Large intestine (tissue), 3 donors: ENCODE measurements around the gene GRPEL1. TPM values are rescaled to one million over a fixed set of nuclear protein-coding genes. Genes with fewer than 3 reads are reported as not detected.

Source experiments
- DNase-seq, 2 donors: peaks; one replicate each; pipeline versions ENCODE4 v3.0.0 to v3.0.0-alpha.2; 2013
- H3K27ac ChIP-seq: one replicate; pipeline ENCODE4 v1.5.1; 2013; ENCODE audit warnings: low read length
- H3K27me3 ChIP-seq: 2 replicates; pipeline ENCODE4 v1.6.1; 2013; ENCODE audit warnings: low read length; ENCODE audit not compliant: control insufficient read depth, insufficient read depth
- H3K36me3 ChIP-seq: 2 replicates; pipeline ENCODE4 v1.6.1; 2013; ENCODE audit warnings: low read length; ENCODE audit not compliant: control insufficient read depth, insufficient read depth
- H3K4me1 ChIP-seq: one replicate; pipeline ENCODE4 v1.6.1; 2013; ENCODE audit warnings: low read length; ENCODE audit not compliant: control insufficient read depth, insufficient read depth
- H3K4me3 ChIP-seq: one replicate; pipeline ENCODE4 v1.5.1; 2013; ENCODE audit warnings: low read length
- H3K9me3 ChIP-seq: one replicate; pipeline ENCODE4 v1.6.1; 2013; ENCODE audit warnings: mild to moderate bottlenecking, low read depth, low read length, moderate library complexity; ENCODE audit not compliant: control insufficient read depth
- WGBS: methylation state at CpG from one replicate; pipeline ENCODE4 v1.1.5; 2013; ENCODE audit warnings: low lambda C conversion rate; ENCODE audit not compliant: insufficient coverage; 5-methylcytosine and 5-hydroxymethylcytosine counted together
- polyA plus RNA-seq: library from polyadenylated mRNA; unstranded; fragments of 120-200 nt; gene quantifications from one replicate; pipeline ENCODE4 v1.2.1, GENCODE V29; 2013

Gene GRPEL1
- polyA plus RNA-seq, 1 donor: 31.3 TPM

DNA sequence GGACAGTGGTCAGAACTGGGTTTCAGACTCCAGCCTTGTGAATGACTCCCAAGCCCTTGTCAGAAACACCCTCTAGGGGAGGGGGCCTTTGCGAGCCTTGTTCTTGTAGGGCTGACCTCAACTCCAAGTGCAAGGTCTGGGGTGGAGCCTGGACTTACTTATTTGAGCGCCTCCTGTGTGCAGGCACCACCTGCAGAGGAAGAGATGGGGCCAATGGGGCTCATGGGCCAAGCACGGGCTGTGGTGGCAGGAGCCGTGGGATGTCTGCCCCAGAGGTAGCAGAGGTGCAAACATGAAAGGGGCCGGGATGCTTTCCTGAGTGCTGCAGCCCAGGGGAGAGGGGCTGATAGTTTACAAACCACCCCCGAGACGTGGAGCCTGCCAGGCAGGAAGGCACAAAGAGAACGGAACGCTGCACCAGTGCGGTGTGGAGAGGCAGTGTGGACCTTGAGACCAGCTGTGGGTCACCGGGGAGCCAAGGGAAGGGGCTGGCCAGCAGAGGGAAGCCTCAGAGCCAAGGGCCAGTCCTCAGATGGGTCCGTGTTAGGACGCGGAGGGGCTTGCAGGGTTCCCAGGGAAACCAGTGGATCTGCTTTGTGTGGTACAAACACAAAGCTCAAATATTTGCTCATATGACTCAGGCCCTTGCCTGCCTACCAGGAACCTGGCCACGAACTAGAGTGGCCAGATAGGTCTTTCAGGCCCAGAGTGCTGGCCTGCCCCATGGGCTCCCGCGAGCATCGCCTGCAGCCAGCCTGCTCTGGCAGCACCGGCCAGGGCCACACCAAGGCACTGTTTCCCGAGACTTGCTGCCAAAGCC, 33.4 kb downstream of the GRPEL1 start:
- no peaks in the 10 kb centered on the region for H3K27me3 ChIP-seq
- H3K4me3 ChIP-seq: no peak overlapping the region
- WGBS: no CpG with 5 or more reads among the region's 20 CpGs
- H3K27ac ChIP-seq: no peak overlapping the region
- no peaks in the 10 kb centered on the region for H3K9me3 ChIP-seq
- H3K36me3 ChIP-seq: peaks cover 30% of the 10 kb centered on the region
- H3K4me1 ChIP-seq: peaks cover 4% of the 10 kb centered on the region
- no peak for DNase-seq

- H3K9me3 ChIP-seq: no peaks in the 10 kb centered on the region
- DNase-seq: no peak
- H3K4me3 ChIP-seq: no peak overlapping the region
- WGBS: no CpG with 5 or more reads among the region's 8 CpGs
- H3K36me3 ChIP-seq: peaks cover 40% of the 10 kb centered on the region
- H3K27me3 ChIP-seq: no peaks in the 10 kb centered on the region
- peaks cover 4% of the 10 kb centered on the region for H3K4me1 ChIP-seq
- H3K27ac ChIP-seq: no peak overlapping the region
Observed at GRCh38 chr4:7032596-7032995, 35.3 kb downstream of the GRPEL1 start.

DNA sequence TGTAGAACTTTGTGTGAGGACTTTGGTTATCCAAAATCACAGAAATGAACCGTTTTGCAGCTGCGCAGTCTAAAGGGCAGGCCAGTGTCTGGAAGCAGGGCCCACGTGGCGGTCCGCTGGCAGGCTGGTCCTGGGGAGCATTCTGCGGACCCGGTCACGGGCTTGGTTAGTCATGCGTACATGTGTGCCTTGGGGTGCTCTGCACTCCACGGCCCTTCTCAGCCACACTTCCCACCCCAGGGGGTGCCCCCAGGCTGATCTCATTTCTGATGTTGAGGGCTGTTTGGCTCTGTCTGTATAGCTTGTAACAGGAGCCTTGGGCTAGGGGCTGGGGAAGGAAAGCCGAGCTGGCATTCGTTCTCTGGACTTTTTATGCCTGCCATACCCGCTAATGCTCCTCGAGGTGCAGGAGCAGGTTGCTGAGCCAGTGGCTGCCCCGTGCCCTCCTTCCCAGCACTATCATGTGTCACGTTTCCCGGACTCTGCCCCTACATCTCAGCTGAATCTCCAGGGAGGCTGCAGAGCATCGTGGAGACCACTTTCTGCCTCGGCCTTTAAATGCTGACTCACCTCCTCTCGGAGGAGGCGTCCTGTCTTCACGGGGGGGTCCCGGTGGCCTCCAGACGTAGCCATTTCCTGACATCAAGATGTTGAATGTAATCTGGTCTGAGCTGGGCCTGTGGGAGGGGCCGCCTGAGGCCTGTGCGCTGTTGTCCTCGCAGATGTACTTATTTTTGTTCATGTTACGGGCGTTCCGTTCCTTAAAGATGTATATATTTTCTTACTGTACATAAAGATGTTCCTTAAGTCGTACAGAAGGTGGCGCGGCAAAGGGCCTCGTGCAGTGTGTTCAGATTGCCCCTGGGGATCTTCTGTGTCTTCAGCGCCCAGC, 36.1 kb downstream of the GRPEL1 start:
- WGBS: 80% methylated on average over 1 of the region's 35 CpGs
- Histone ChIP-seq H3K36me3 (peaks cover 45% of the 10 kb centered on the region), H3K4me1 (peaks cover 4% of the 10 kb centered on the region), H3K9me3 (no peaks in the 10 kb centered on the region), H3K4me3 (no peak overlapping the region), H3K27me3 (no peaks in the 10 kb centered on the region), H3K27ac (no peak overlapping the region)
- no peak for DNase-seq

- Histone ChIP-seq H3K36me3 (peaks cover 52% of the 10 kb centered on the region), H3K27me3 (no peaks in the 10 kb centered on the region), H3K27ac (no peak overlapping the region), H3K4me1 (peaks cover 4% of the 10 kb centered on the region), H3K9me3 (no peaks in the 10 kb centered on the region), H3K4me3 (no peak overlapping the region)
- DNase-seq: no peak
- WGBS: no CpG with 5 or more reads among the region's 10 CpGs
Observed at GRCh38 chr4:7030856-7031255, 37.0 kb downstream of the GRPEL1 start.

DNA sequence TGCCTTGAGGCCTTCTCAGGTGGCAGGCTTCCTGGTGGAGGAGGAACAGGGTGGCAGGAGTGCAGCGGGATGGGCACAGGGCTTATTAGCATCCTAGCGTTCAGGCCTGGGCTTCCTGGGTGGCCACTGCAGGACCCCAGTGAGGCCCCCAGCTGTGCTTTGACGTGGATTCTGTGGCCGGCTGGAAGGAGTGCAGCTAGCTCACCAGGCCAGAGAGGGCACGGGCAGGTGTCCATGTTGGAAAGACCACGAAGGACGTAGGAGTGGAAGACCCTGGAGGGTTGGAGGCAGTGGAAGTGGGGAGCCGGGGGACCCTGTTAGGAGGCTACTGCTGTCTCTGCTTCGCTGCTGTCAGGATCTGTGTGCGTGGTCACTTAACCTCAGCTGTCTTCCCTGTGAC, 37.9 kb downstream of the GRPEL1 start:
- Histone ChIP-seq H3K27ac (no peak overlapping the region), H3K36me3 (peaks cover 61% of the 10 kb centered on the region), H3K27me3 (no peaks in the 10 kb centered on the region), H3K9me3 (no peaks in the 10 kb centered on the region), H3K4me3 (no peak overlapping the region), H3K4me1 (peaks cover 4% of the 10 kb centered on the region)
- WGBS: 100% methylated on average over 1 of the region's 10 CpGs
- DNase-seq: no peak

DNA sequence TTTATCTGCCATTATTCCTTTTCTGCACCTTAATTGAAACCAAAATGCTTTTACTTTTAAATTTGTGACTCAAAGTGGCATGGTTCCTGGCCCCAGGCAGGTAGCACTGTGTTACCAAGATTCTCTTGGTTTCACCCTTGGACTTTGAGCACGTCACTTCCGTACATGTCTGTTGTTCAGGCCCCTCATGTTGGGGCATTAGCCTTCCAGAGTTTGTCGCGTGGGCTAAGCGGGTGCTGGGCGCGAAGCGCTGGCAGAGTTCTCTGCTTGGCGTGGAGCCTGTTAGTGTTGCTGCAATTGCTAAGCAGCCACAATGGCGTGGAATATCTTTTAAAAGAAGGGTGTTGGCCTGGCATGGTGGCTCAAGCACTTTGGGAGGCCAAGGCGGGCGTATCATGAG, 38.7 kb downstream of the GRPEL1 start:
- no peak overlapping the region for H3K4me3 ChIP-seq
- no peaks in the 10 kb centered on the region for H3K9me3 ChIP-seq
- no peaks in the 10 kb centered on the region for H3K4me1 ChIP-seq
- no peak for DNase-seq
- no peaks in the 10 kb centered on the region for H3K27me3 ChIP-seq
- H3K36me3 ChIP-seq: peaks cover 68% of the 10 kb centered on the region
- H3K27ac ChIP-seq: no peak overlapping the region
- no CpG with 5 or more reads among the region's 12 CpGs for WGBS

GRCh38 chr4:7027913-7028312, 40.0 kb downstream of the GRPEL1 start:
- Histone ChIP-seq H3K36me3 (peaks cover 81% of the 10 kb centered on the region), H3K4me1 (no peaks in the 10 kb centered on the region), H3K9me3 (no peaks in the 10 kb centered on the region), H3K27ac (no peak overlapping the region), H3K4me3 (no peak overlapping the region), H3K27me3 (no peaks in the 10 kb centered on the region)
- no peak for DNase-seq
- WGBS: no CpG with 5 or more reads among the region's 5 CpGs

DNA sequence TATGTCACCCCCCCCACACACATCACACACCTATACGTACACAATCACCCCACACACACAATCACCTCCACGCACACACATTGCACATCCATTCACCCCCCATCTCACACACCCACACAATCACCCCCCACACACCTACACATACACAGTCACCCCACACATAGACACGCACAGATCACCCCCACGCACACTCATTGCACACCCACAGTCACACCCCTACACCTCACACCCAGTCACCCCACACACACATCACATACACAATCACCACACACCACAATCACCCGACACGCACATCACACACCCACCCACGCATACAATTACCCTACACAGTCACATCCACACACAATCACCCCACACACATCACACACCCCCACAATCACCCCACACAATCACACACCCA, 40.6 kb downstream of the GRPEL1 start:
- no peaks in the 10 kb centered on the region for H3K4me1 ChIP-seq
- peaks cover 81% of the 10 kb centered on the region for H3K36me3 ChIP-seq
- H3K9me3 ChIP-seq: no peaks in the 10 kb centered on the region
- no peak for DNase-seq
- no peak overlapping the region for H3K4me3 ChIP-seq
- H3K27ac ChIP-seq: no peak overlapping the region
- WGBS: 100% methylated on average over 2 of the region's 7 CpGs
- no peaks in the 10 kb centered on the region for H3K27me3 ChIP-seq

DNA sequence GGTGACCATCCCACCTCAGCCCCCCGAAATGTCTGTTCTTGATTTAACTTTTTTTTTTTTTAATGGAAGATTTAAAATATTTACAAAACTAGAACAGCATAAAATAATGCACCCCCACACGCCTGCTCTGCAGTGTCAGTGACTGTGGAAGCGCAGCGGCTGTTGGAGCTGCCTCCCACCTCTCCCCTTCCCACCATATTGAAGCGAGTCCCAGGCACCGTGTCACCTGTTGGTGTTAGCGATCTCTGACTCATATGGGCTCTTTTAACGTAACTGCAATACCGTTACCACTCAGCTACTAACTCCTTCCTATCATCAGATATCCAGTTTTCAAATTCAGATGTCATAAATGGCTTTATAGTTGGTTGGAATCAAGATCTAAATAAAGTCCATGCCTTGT, 41.8 kb downstream of the GRPEL1 start:
- Histone ChIP-seq H3K4me3 (no peak overlapping the region), H3K4me1 (no peaks in the 10 kb centered on the region), H3K36me3 (peaks cover 80% of the 10 kb centered on the region), H3K27ac (no peak overlapping the region), H3K27me3 (no peaks in the 10 kb centered on the region), H3K9me3 (no peaks in the 10 kb centered on the region)
- no peak for DNase-seq
- no CpG with 5 or more reads among the region's 9 CpGs for WGBS

DNA sequence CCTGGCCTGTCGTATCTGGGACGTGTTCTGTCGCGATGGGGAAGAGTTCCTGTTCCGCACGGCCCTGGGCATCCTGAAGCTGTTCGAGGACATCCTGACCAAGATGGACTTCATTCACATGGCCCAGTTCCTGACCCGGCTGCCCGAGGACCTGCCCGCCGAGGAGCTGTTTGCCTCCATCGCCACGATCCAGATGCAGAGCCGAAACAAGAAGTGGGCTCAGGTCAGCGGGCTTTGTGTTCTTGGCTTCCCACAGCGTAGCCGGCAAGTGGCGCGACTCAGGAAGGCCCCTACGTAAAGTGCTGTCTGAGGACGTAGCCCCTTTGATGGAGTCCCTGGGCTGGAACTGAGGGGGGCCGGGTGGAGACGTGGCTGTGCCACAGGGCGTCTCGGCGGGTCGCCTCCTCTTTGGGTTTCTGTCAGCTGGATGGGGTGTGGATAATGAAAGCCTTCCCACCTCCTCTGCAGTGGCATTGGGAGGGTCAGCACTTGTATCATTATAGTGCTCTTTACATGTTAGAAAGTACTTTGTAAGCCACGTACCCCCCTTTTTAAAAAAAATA, 42.7 kb downstream of the GRPEL1 start:
- DNase-seq: no peak
- no peaks in the 10 kb centered on the region for H3K9me3 ChIP-seq
- no peak overlapping the region for H3K4me3 ChIP-seq
- H3K36me3 ChIP-seq: peaks cover 79% of the 10 kb centered on the region
- WGBS: no CpG with 5 or more reads among the region's 28 CpGs
- no peak overlapping the region for H3K27ac ChIP-seq
- H3K4me1 ChIP-seq: no peaks in the 10 kb centered on the region
- no peaks in the 10 kb centered on the region for H3K27me3 ChIP-seq
